Tibial artery (tissue), 4 donors: ENCODE measurements around the gene STIL.

Experiments used
- DNase-seq, 2 donors: peaks; one replicate each; pipeline ENCODE4 v3.0.0-alpha.2; 2019
- H3K27ac ChIP-seq, 2 donors: fragments of 200-600 bp; sonication (generic) in 1 of 2; 1 replicate in 1 of 2; 2 replicates in 1 of 2; pipeline ENCODE4 v1.5.1; 2018 to 2019; ENCODE audit warnings: mild to moderate bottlenecking in 1 of 2
- H3K27me3 ChIP-seq, 2 donors: fragments of 200-600 bp; sonication (generic) in 1 of 2; one replicate each; pipeline versions ENCODE4 v1.5.1 to v1.6.0; 2016 to 2019
- H3K36me3 ChIP-seq, 3 donors: fragments of 200-600 bp; sonication (generic) in 2 of 3; one replicate each; pipeline ENCODE4 v1.5.1; 2016 to 2019; ENCODE audit warnings: mild to moderate bottlenecking in 2 of 3
- H3K4me1 ChIP-seq, 4 donors: fragments of 200-600 bp; sonication (generic) in 2 of 4; 1 replicate in 3 of 4; 2 replicates in 1 of 4; pipeline ENCODE4 v1.5.1; 2016 to 2019
- H3K4me3 ChIP-seq, 2 donors: fragments of 200-600 bp; sonication (generic) in 1 of 2; 1 replicate in 1 of 2; 2 replicates in 1 of 2; pipeline ENCODE4 v1.5.1; 2018 to 2019; ENCODE audit warnings: mild to moderate bottlenecking in 2 of 2
- H3K9me3 ChIP-seq, 3 donors: fragments of 200-600 bp; sonication (generic) in 1 of 3; one replicate each; pipeline ENCODE4 v1.5.1; 2016 to 2019
- intact Hi-C: fragments of 100-400 bp; cut with DNase I; formaldehyde crosslinking; loops from one replicate; pipeline ENCODE4 v1.15.0; 2023; ENCODE audit warnings: low total_unique reads
- TF ChIP-seq, protein P1 (sequence below), 2 experiments: fragments of 200-600 bp in 1 of 2; fragments of 450-650 bp in 1 of 2; IDR thresholded peaks; one replicate each; pipeline ENCODE4 v1.5.1; 2017 to 2019; ENCODE audit warnings: antibody characterized with exemption in 2 of 2, mild to moderate bottlenecking in 1 of 2, moderate library complexity in 1 of 2

STIL gene

DNA sequence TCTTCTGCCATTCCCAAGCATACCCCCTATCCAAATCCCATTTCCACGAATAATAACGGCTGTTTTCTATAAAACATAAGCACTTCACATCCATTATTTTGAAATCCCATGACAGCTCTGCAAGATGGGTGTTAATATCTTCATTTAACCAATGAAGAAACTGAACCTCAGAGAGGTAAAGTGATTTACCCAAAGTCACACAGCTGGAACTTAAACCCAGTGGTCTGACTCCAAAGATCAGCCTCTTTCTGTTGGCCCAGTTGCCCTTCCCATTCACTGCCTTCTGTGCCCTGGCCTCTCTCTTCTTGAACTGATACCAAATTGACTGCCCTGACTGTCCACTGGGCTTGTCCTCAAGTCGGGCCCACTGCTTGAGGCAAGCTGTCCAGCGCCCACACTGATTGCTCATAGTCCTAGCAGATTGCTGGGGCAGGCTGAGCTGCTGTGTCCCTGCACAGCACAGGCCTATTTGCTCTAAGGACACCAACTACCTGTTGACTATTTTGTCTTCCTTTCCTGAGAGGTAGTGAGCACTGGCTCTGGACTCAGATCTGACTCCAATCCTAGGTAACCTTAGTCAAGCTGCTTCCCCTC lies 101.2 kb downstream of the STIL start:
- no peaks in the 10 kb centered on the region for H3K36me3 ChIP-seq
- no peaks in the 10 kb centered on the region for H3K9me3 ChIP-seq
- no peak overlapping the region for H3K4me3 ChIP-seq
- TF ChIP-seq, protein P1, sequence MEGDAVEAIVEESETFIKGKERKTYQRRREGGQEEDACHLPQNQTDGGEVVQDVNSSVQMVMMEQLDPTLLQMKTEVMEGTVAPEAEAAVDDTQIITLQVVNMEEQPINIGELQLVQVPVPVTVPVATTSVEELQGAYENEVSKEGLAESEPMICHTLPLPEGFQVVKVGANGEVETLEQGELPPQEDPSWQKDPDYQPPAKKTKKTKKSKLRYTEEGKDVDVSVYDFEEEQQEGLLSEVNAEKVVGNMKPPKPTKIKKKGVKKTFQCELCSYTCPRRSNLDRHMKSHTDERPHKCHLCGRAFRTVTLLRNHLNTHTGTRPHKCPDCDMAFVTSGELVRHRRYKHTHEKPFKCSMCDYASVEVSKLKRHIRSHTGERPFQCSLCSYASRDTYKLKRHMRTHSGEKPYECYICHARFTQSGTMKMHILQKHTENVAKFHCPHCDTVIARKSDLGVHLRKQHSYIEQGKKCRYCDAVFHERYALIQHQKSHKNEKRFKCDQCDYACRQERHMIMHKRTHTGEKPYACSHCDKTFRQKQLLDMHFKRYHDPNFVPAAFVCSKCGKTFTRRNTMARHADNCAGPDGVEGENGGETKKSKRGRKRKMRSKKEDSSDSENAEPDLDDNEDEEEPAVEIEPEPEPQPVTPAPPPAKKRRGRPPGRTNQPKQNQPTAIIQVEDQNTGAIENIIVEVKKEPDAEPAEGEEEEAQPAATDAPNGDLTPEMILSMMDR (IDR thresholded peaks at IDR 0.05): no peak
- no peaks in the 10 kb centered on the region for H3K4me1 ChIP-seq
- no peak for DNase-seq
- no peak overlapping the region for H3K27ac ChIP-seq
- H3K27me3 ChIP-seq: peaks cover 0 to 15% of the 10 kb centered on the region in 2 donors
- intact Hi-C loops: no loop called here

DNA sequence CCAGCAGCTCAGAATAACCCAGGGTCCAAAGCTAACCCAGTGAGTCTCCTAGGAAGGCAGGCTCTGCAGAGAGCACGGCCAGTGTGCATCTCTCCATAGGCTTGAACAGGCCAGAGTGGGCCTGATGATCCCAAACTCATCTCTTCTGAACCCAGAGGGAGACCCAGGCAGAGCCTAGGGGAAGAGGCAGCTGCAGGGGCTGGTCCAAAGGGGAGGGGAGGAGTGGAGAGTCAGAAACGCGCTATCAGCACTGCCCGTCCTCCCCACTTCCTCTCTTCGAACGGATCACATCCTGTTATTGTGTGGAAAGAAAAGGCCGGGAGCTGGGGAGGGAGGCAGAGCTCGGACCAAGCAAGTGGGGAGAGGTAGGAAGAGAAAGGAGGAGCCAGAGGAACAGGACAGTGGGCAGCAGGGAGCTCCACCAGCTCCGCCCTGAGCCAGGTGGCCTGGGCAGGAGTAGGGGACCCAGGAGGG lies 102.1 kb downstream of the STIL start:
- Histone ChIP-seq H3K4me3 (no peak overlapping the region), H3K27ac (no peak overlapping the region), H3K36me3 (no peaks in the 10 kb centered on the region), H3K4me1 (no peaks in the 10 kb centered on the region), H3K27me3 (peaks cover 0 to 16% of the 10 kb centered on the region in 2 donors), H3K9me3 (no peaks in the 10 kb centered on the region)
- DNase-seq: peak; percentile 52 to 73
- TF ChIP-seq, protein P1 (IDR thresholded peaks at IDR 0.05): no peak
- intact Hi-C loops: no loop called here

DNA sequence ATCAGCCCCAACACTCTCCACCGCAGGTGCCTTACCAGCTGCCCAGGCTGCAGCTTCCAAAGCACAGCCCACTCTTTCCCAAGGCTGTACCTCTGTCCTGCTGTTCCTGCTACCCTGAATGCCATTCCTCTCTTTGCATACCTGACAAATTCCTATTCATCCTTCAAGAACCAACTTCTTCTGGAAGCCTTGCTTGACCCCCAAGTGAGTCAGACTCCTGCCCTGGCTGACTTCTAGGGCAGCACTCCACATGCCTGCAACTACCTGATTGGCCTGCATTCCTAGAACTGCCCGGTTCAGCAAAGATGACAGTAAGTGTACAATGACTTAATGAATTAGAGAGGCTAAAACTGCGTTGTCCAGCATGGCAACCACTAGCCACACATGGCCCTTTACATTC lies 103.3 kb downstream of the STIL start:
- no peaks in the 10 kb centered on the region for H3K9me3 ChIP-seq
- H3K4me1 ChIP-seq: no peaks in the 10 kb centered on the region
- H3K4me3 ChIP-seq: no peak overlapping the region
- peaks cover 0 to 20% of the 10 kb centered on the region in 2 donors for H3K27me3 ChIP-seq
- no peak overlapping the region for H3K27ac ChIP-seq
- no peaks in the 10 kb centered on the region for H3K36me3 ChIP-seq
- no peak for DNase-seq
- TF ChIP-seq, protein P1 (IDR thresholded peaks at IDR 0.05): no peak
- intact Hi-C loops: no loop called here

DNA sequence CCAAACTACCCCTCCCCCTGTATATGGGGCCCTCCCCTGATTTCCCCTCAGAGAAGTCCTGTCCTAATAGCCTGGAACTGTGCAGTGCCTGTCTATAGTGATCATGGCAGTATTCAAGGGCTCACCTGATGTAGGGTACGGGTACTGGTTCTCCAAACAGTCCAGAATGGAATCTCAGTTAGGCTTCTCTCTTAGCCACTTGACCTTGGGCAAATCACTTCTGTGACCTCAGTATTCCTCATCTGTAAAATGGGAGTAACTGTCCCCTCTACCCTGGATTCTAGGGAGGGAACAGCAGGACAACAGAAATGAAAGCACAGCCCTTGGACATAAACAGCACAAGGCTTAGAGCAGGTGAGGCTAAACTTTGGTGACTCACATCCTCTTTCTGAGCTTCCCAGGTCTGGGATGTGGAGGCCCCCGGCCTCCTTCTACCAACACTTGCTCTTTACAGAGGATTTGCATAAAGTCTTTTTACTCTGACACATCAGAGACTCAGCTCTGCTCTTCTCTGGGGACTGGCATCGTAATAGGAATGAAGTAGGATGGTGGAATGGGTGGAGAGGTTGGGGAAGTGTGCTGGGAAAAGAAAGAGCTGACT lies 104.1 kb downstream of the STIL start:
- intact Hi-C loops: no loop called here

DNA sequence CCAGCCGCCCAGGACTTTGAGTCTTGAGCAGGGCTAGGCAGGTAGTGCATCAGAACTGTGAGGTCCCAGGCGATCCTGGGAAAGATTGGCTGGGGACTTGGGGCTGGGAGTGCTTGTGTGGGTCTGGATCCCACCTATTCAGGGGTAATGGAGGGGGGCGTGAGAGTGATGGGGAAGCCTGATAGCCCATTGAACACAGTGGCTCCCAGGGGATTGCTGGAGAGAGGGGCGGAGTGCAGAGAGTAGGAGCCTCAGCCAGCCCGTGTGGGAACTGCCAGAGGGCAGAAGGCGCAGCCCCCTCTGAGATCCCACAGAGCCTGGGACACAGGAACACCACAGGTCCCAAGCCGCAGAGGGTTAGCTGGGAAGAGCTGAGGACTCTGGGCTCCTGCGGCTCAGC lies 104.9 kb downstream of the STIL start:
- TF ChIP-seq, protein P1 (IDR thresholded peaks at IDR 0.05): no peak
- H3K27me3 ChIP-seq: peaks cover 0 to 22% of the 10 kb centered on the region in 2 donors
- peak in 1 of 2 donors; percentile 44 for DNase-seq

More for the DNA sequence above, 104.1 kb downstream of the STIL start:
- TF ChIP-seq, protein P1 (IDR thresholded peaks at IDR 0.05): no peak
- Histone ChIP-seq H3K27ac (no peak overlapping the region), H3K27me3 (peaks cover 0 to 22% of the 10 kb centered on the region in 2 donors), H3K9me3 (no peaks in the 10 kb centered on the region), H3K4me3 (no peak overlapping the region), H3K36me3 (no peaks in the 10 kb centered on the region), H3K4me1 (no peaks in the 10 kb centered on the region)
- DNase-seq: no peak

More for the DNA sequence above, 104.9 kb downstream of the STIL start:
- Histone ChIP-seq H3K27ac (no peak overlapping the region), H3K9me3 (no peaks in the 10 kb centered on the region), H3K36me3 (no peaks in the 10 kb centered on the region), H3K4me3 (no peak overlapping the region), H3K4me1 (no peaks in the 10 kb centered on the region)
- intact Hi-C loops: no loop called here
